HepG2 (cell line): ENCODE measurements around the gene CSNK2A1. TPM values are rescaled to one million over a fixed set of nuclear protein-coding genes. Genes with fewer than 3 reads are reported as not detected.

Source experiments
- ARID2 ChIP-seq: sonication (generic); formaldehyde crosslinking; IDR thresholded peaks from 2 replicates; pipeline ENCODE4 v1.8.1; 2022; ENCODE audit warnings: mild to moderate bottlenecking, missing genetic modification reagents, borderline replicate concordance
- HNRNPH1 ChIP-seq: fragments of 200-400 bp; formaldehyde crosslinking; optimal IDR thresholded peaks from 2 replicates; pipeline ENCODE3; 2017; ENCODE audit warnings: mild to moderate bottlenecking, low read depth, low read length
- HNRNPUL1 ChIP-seq: fragments of 200-400 bp; formaldehyde crosslinking; IDR thresholded peaks from 2 replicates; pipeline ENCODE4 v1.6.1; 2017; ENCODE audit warnings: low read depth, mild to moderate bottlenecking, low read length, moderate library complexity
- IKZF1 ChIP-seq: fragments of 450-650 bp; IDR thresholded peaks from 2 replicates; pipeline ENCODE4 v1.7.1; 2016
- MZF1 ChIP-seq: sonication (generic); formaldehyde crosslinking; IDR thresholded peaks from 2 replicates; pipeline ENCODE4 v1.8.1; 2023; ENCODE audit warnings: mild to moderate bottlenecking, missing genetic modification reagents, borderline replicate concordance
- PRPF4 ChIP-seq: fragments of 200-400 bp; formaldehyde crosslinking; IDR thresholded peaks from 2 replicates; pipeline ENCODE4 v1.6.1; 2016; ENCODE audit warnings: low read length, low read depth; ENCODE audit not compliant: poor library complexity, severe bottlenecking
- RARA ChIP-seq: IDR thresholded peaks from 2 replicates; pipeline ENCODE4 v1.6.1; 2016; ENCODE audit warnings: missing genetic modification reagents, missing compliant biosample characterization
- STAT6 ChIP-seq: sonication (generic); formaldehyde crosslinking; IDR thresholded peaks from 2 replicates; pipeline ENCODE4 v1.4.0; 2020; ENCODE audit warnings: missing genetic modification reagents, mild to moderate bottlenecking, borderline replicate concordance
- ZNF160 ChIP-seq: sonication (generic); formaldehyde crosslinking; IDR thresholded peaks from 2 replicates; pipeline ENCODE4 v1.8.0; 2022; ENCODE audit warnings: mild to moderate bottlenecking, inconsistent platforms, missing genetic modification reagents
- ZNF281 ChIP-seq: sonication (generic); formaldehyde crosslinking; IDR thresholded peaks from 2 replicates; pipeline ENCODE4 v1.4.0; 2020; ENCODE audit warnings: missing genetic modification reagents, borderline replicate concordance
- ZNF343 ChIP-seq: sonication (generic); formaldehyde crosslinking; IDR thresholded peaks from 2 replicates; pipeline ENCODE4 v1.4.0; 2020; ENCODE audit warnings: mild to moderate bottlenecking, missing genetic modification reagents
- ZNF607 ChIP-seq: sonication (generic); formaldehyde crosslinking; IDR thresholded peaks from 2 replicates; pipeline ENCODE4 v1.5.1; 2020; ENCODE audit warnings: missing genetic modification reagents, mild to moderate bottlenecking, borderline replicate concordance
- ZNF672 ChIP-seq: sonication (generic); formaldehyde crosslinking; IDR thresholded peaks from 2 replicates; pipeline ENCODE4 v1.8.1; 2022; ENCODE audit warnings: missing genetic modification reagents
- polyA plus RNA-seq, 8 experiments: library from polyadenylated mRNA; depleted of rRNA in 3 of 8; stranded (reverse) in 7 of 8; unstranded in 1 of 8; fragments of >200 nt; fragmentation: Illumina TruSeq in 4 of 8; extraction: Trizol in 4 of 8; gene quantifications; 2 replicates each; pipeline versions ENCODE4 v1.2.1 to v1.2.3, GENCODE V29; 2011 to 2016; ENCODE audit warnings: low read depth in 4 of 8, missing spikeins in 1 of 8, mixed read lengths in 1 of 8; ENCODE audit not compliant: insufficient read depth in 1 of 8
- total RNA-seq, 5 experiments: library from RNA; depleted of rRNA; stranded (reverse); fragments of >200 nt; fragmentation: Illumina TruSeq; extraction: Trizol; gene quantifications; 2 replicates each; pipeline ENCODE4 v1.2.3, GENCODE V29; 2016; ENCODE audit warnings: low read depth in 1 of 5
- TF ChIP-seq, protein P1 (sequence below): sonication (generic); formaldehyde crosslinking; IDR thresholded peaks from 2 replicates; pipeline ENCODE4 v1.4.0; 2020; ENCODE audit warnings: mild to moderate bottlenecking, missing genetic modification reagents
- TF ChIP-seq, protein P2 (sequence below): sonication (generic); formaldehyde crosslinking; IDR thresholded peaks from 2 replicates; pipeline ENCODE4 v1.4.0; 2020; ENCODE audit warnings: missing genetic modification reagents; ENCODE audit errors: not compliant biosample characterization
- TF ChIP-seq, protein P3 (sequence below): fragments of 450-650 bp; IDR thresholded peaks from 2 replicates; pipeline ENCODE4 v1.6.1; 2017
- TF ChIP-seq, protein P4 (sequence below): sonication (generic); formaldehyde crosslinking; IDR thresholded peaks from 2 replicates; pipeline ENCODE4 v1.5.0; 2020; ENCODE audit warnings: missing genetic modification reagents, mild to moderate bottlenecking, borderline replicate concordance
- TF ChIP-seq, protein P5 (sequence below): IDR thresholded peaks from 2 replicates; pipeline ENCODE4 v1.6.1; 2016; ENCODE audit warnings: low read depth, borderline replicate concordance

Gene CSNK2A1
- total and polyA plus RNA-seq, 2 of the 13 experiments (the other 11 are each of a cell fraction or from before 2014, with no cell fraction given) = 153 to 231 TPM

GRCh38 chr20:543369-544152, at the start of gene CSNK2A1 (continued):
- TF ChIP-seq, protein P1, sequence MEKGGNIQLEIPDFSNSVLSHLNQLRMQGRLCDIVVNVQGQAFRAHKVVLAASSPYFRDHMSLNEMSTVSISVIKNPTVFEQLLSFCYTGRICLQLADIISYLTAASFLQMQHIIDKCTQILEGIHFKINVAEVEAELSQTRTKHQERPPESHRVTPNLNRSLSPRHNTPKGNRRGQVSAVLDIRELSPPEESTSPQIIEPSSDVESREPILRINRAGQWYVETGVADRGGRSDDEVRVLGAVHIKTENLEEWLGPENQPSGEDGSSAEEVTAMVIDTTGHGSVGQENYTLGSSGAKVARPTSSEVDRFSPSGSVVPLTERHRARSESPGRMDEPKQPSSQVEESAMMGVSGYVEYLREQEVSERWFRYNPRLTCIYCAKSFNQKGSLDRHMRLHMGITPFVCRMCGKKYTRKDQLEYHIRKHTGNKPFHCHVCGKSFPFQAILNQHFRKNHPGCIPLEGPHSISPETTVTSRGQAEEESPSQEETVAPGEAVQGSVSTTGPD (CRISPR knock-in tag) = no peak
- TF ChIP-seq, protein P2, sequence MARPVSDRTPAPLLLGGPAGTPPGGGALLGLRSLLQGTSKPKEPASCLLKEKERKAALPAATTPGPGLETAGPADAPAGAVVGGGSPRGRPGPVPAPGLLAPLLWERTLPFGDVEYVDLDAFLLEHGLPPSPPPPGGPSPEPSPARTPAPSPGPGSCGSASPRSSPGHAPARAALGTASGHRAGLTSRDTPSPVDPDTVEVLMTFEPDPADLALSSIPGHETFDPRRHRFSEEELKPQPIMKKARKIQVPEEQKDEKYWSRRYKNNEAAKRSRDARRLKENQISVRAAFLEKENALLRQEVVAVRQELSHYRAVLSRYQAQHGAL (CRISPR knock-in tag) = peak; percentile 83
- peak; percentile 52 for TF ChIP-seq HNRNPH1
- TF ChIP-seq IKZF1 = no peak
- no peak for TF ChIP-seq HNRNPUL1
- TF ChIP-seq, protein P3, sequence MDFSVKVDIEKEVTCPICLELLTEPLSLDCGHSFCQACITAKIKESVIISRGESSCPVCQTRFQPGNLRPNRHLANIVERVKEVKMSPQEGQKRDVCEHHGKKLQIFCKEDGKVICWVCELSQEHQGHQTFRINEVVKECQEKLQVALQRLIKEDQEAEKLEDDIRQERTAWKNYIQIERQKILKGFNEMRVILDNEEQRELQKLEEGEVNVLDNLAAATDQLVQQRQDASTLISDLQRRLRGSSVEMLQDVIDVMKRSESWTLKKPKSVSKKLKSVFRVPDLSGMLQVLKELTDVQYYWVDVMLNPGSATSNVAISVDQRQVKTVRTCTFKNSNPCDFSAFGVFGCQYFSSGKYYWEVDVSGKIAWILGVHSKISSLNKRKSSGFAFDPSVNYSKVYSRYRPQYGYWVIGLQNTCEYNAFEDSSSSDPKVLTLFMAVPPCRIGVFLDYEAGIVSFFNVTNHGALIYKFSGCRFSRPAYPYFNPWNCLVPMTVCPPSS = no peak
- peak; percentile 83; the same call in 1 of the 2 replicates for TF ChIP-seq ZNF607 (CRISPR knock-in tag)
- peak; percentile 66 for TF ChIP-seq PRPF4
- TF ChIP-seq, protein P4, sequence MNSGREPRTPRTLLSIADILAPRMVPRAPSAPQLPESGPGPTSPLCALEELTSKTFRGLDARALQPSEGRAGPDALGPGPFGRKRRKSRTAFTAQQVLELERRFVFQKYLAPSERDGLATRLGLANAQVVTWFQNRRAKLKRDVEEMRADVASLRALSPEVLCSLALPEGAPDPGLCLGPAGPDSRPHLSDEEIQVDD (CRISPR knock-in tag) = peak; percentile 67; the same call in 1 of the 2 replicates
- TF ChIP-seq, protein P5, sequence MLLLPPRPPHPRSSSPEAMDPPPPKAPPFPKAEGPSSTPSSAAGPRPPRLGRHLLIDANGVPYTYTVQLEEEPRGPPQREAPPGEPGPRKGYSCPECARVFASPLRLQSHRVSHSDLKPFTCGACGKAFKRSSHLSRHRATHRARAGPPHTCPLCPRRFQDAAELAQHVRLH (CRISPR knock-in tag) = peak; percentile 96
- no peak for TF ChIP-seq ZNF281 (CRISPR knock-in tag)
- no peak; the same call in 1 of the 2 replicates for TF ChIP-seq RARA (CRISPR knock-in tag)
- no peak for TF ChIP-seq ZNF672
- no peak for TF ChIP-seq ARID2 (CRISPR knock-in tag)
- TF ChIP-seq ZNF160 = peak; percentile 35; the same call in 1 of the 2 replicates
- TF ChIP-seq ZNF343 (CRISPR knock-in tag) = peak; percentile 92; the same call in 1 of the 2 replicates
- TF ChIP-seq STAT6 = 0 out of 2 replicates have a peak, but pooled peaks have one; percentile 82
- TF ChIP-seq MZF1 (CRISPR knock-in tag) = no peak; the same call in 1 of the 2 replicates
